Fibroblast of skin of left quadriceps (primary cell): Measurements from ENCODE around the gene CDH16.

Experiments
- DNase-seq, 2 experiments: peaks; one replicate each; pipeline ENCODE4 v3.0.0-alpha.2; 2013; ENCODE audit warnings: low read depth in 2 of 2

CDH16 gene

GRCh38 chr16:66928702-66929388, 10.2 kb upstream of the CDH16 start:
- DNase-seq: no peak

- DNase-seq: no peak
These were observed 9.4 kb upstream of the CDH16 start for GRCh38 chr16:66927918-66928649.

GRCh38 chr16:66926961-66927436, 8.3 kb upstream of the CDH16 start:
- peak in 1 of 2 experiments; percentile 20 for DNase-seq

- DNase-seq: no peak
These were observed 7.7 kb upstream of the CDH16 start for GRCh38 chr16:66926171-66926947.

- no peak for DNase-seq
These were observed 6.7 kb upstream of the CDH16 start, which contains the start of gene RRAD for GRCh38 chr16:66925322-66925840. Gene RRAD, minus strand, starts transcription at chr16:66925535. Its CDS starts 356 bp downstream, at chr16:66925179.

GRCh38 chr16:66924527-66925321, 6.0 kb upstream of the CDH16 start:
- DNase-seq: no peak

GRCh38 chr16:66923866-66924265, 5.2 kb upstream of the CDH16 start:
- no peak for DNase-seq

GRCh38 chr16:66923247-66923731, 4.6 kb upstream of the CDH16 start:
- no peak for DNase-seq

- no peak for DNase-seq
These were observed 3.2 kb upstream of the CDH16 start for GRCh38 chr16:66921729-66922450.

GRCh38 chr16:66920924-66921680, 2.4 kb upstream of the CDH16 start:
- DNase-seq: no peak

- DNase-seq: no peak
These were observed 1.6 kb upstream of the CDH16 start for GRCh38 chr16:66920299-66920590.

GRCh38 chr16:66919569-66920298, 1.0 kb upstream of the CDH16 start:
- no peak for DNase-seq

GRCh38 chr16:66918355-66918754, 330 bp downstream of the CDH16 start:
- DNase-seq: no peak

GRCh38 chr16:66917741-66918140, 944 bp downstream of the CDH16 start:
- DNase-seq: no peak

GRCh38 chr16:66916518-66916917, 2.2 kb downstream of the CDH16 start:
- DNase-seq: no peak

GRCh38 chr16:66915041-66915440, 3.6 kb downstream of the CDH16 start:
- no peak for DNase-seq

GRCh38 chr16:66914541-66914940, 4.1 kb downstream of the CDH16 start:
- DNase-seq: no peak

GRCh38 chr16:66913711-66914110, 5.0 kb downstream of the CDH16 start:
- DNase-seq: no peak

GRCh38 chr16:66913081-66913480, 5.6 kb downstream of the CDH16 start:
- no peak for DNase-seq
